GM21619 (cell line): ENCODE data around the gene SLC6A9.

Source experiments
- ATAC-seq: cut with Tn5 transposase; IDR thresholded peaks from one replicate; pipeline ENCODE4 v1.9.1; 2021; ENCODE audit not compliant: unreplicated experiment

SLC6A9 gene

DNA sequence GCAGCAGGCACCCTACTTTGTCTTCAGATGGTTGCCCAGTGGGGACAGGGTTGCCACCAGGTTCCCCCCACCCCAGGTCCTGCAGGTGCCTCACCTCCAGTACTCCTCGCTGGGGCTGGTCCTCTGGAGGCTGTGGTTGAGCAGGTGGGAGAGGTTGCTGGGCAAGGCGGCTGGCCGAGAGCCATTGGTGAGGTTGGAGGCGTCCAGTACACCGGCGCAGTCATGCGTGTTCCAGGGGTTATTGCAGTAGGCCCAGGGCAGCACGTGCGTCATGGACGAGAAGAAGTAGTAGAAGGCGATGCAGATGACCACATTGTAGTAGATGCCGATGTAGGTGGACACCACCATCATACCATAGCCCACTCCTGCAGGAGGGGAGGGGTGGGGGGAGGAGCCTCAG is 23.0 kb downstream of the SLC6A9 start:
- no peak for ATAC-seq

- no peak for ATAC-seq
Measured at GRCh38 chr1:44002606-44003157, 28.6 kb downstream of the SLC6A9 start.

- no peak for ATAC-seq
Measured at GRCh38 chr1:44002165-44002564, 29.1 kb downstream of the SLC6A9 start.

- ATAC-seq, result no peak
Measured at GRCh38 chr1:44000122-44000665, 31.1 kb downstream of the SLC6A9 start.

GRCh38 chr1:43999455-43999854 is 31.8 kb downstream of the SLC6A9 start:
- no peak for ATAC-seq

GRCh38 chr1:43998000-43998378 is 33.3 kb downstream of the SLC6A9 start:
- ATAC-seq, result no peak

DNA sequence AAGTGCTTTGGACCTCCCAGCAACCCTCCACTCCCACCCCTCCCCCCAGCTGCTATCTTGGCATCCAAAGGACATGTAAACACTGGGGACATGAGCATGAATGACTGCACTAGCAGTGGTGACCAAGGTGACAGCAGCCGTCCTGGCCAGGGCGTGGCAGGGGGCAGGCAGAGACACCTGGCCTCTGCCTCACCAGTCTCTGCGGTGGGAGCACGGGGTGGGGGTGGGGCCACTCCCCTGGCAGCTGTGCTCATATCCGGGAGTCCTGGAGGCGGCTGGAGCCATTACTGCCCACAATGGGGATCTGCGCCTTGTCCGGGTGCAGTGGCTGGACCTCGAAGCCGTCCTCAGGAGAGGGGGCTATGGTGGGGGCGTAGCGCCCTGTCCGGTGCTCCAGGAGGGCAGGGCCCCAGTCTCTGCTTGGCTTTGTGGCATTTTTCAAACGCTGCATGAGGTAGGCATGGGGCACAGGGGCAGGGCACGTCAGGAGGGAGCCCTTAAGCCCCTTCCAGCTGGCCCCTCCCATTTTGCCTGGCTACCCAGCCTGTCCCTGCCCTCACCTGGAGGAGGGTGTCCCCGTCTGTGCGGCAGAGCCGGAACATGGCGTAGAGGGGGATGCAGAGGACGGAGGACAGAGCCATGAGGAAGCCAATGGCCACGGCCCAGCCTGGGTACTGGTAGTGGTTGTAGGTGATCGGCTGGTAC is 33.8 kb downstream of the SLC6A9 start:
- no peak for ATAC-seq

DNA sequence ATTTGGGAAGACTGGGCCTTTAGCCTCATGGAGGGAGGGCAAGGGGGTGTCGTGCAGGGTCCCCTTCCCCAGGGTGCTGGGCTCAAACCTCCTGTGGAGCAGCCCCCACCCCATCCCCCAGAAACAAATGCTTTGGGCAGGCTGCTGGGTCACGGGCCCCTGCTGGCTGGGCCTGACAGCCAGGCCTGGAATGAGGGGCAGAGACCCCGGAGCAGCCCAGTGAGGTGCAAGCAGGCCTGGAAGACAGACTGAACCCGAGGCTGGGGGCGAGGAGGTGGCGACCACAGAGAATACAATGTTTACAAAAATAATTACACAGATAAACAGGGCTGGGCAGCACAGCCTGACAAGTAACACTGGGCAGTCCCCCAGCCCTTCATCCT is 34.5 kb downstream of the SLC6A9 start:
- ATAC-seq, result no peak

DNA sequence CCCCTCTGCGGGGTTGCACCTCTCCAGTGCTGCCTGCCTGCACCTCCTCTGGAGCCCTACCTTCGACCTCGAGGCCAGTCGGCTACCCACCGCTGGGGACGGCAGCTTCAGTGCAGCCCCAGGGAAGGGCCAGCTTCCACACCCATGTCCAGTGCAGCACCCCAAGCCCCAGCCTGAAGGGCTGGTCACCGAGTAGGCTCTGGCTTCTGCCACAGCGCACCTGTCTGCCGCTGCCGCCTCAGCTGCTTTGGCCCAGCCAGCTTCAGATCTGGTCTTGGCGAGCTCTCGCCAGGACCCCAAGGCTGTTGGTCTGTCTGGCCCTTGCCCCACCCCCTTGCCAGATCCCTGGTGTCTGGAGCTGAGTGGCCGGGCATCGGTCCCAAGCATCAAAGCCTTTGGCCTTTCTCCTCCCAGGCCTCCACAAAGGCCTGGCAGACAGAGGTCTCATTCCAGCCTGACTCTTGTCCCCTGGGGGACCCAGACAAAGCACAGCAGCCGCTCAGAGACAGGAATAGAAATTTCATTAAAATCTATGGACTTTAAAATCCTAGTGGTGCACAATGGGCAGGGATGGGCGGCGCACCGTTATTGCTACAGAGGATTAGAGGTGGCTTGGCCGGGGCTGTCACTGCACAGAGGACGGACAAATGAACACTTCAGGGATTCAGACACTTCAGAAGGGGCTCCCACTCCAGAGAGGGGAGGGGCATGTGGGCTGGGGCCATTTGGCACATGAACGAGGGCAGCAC is 35.1 kb downstream of the SLC6A9 start:
- ATAC-seq, result no peak

DNA sequence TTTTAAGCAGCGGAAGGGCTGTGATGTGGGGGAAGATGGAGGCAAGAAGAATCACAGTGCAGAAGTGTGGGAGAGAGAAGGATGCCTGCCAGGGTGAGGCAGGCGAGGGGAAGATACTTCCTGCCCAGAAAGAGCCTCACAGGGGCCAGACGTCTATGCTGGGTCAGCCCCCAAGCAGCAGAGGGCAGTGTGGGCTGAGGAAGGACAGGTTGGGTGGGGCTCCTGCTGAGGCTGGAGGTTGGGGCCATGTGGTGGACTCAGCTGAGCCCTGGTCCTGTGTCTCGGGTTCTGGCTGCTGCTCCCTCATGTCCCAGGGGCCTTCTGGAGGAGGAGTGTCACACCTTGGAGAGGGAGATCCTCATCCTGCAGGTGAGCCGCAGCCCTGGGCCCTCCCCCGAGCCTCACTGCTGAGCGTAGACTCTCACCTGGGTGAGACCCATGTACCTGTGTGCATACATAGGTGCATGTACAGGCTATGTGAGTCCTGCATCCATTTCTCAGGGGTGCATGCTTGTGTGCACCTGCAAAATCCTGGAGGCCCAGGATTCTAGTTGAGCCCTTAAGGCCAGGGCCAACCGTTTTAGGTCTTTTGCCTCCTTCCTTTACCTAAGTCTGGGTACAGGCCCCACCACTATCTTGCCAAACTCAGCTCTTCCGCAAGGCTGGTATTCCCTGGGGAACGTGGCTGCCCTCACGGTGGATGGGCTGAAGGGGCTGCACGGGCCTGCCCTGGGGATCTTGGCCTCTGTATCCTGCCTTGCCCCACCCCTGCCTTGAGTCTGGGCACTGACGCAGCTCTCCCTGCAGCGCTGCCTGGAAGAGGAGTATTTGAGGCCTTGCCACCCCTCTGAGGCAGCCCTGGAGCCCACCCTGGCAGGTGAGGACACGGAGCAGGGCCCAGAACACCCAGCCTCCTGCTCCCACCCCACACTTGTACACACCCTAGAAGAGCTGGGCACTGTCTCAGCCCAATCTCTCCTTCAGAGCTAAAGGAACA is 36.2 kb downstream of the SLC6A9 start:
- ATAC-seq, result no peak

DNA sequence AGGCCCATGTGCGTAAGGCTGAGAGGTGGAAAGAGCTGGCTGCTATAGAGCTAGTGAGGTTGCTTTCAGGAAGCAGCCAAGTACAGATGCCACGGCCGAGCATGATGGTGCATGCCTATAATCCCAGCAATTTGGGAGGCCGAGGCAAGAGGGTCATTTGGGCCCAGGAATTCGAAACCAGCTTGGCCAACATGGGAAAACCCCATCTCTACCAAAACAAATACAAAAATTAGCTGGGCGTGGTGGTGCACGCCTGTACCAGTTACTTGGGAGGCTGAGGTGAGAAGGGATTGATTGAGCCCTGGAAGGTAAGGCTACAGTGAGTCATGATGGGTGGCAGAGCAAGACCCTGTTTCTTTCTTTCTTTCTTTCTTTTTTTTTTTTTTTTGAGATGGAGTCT is 37.2 kb downstream of the SLC6A9 start:
- ATAC-seq, result no peak

GRCh38 chr1:43993206-43993914 is 37.9 kb downstream of the SLC6A9 start:
- ATAC-seq, result no peak

- no peak for ATAC-seq
Measured at GRCh38 chr1:43992232-43992995, 38.8 kb downstream of the SLC6A9 start.

DNA sequence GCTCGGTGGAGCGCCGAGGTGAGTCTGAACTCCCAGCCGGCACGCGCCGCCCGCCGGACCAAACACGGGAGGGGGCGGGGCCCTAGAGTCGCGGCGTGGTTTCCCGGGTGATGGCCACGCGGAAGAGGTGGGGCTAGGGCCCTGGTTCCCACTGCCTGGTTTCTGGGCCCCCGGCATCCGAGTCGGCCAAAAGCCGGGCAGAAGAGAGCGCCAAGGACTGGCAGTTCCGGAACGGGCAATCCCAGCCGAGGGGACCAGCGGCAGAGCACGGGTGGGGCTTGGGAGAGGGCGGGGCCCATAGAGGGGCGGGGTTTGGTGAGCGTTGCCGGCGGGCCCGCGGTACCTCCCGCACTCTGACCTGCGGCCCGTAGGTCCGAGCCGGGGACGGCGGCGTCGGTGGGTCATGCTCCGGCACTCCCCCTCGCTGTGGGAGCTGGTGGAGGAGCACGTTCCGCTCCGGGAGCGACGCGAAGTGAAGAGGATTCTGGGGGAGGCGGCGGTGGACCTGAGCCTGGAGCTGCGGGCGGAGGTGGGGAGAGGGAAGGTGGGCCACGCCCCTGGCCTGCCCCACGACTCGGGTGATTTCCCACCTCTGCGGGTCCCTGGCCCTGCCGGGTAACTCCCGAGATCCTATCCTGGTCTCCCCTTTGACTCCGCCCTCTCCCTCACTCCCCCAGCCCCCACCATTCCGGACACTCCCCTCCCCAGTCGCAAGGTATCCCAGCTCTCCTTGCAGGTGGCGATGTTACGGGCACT is 39.6 kb downstream of the SLC6A9 start, which contains the start of gene CCDC24:
Gene CCDC24 (plus strand): TSS at position 124 of the 756 bp plus-strand sequence. CDS start 280 bp downstream, at position 404.
- peak; percentile 56 for ATAC-seq

DNA sequence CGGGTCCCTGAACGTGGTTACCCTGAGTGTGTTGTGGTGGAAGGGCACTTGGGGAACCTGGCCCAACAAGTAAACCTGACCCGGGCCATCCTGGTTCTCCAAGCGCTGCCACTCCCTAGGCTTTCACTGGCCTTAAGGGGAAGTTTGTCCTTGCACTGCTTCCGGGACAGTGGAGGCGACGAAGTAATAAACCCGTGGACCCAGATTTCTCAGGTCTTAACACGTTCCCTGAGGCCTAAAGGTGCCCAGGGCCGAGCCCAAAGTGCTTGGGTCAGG is 40.1 kb downstream of the SLC6A9 start:
- no peak for ATAC-seq

- no peak for ATAC-seq
Measured at GRCh38 chr1:43990271-43991199, 40.7 kb downstream of the SLC6A9 start.

DNA sequence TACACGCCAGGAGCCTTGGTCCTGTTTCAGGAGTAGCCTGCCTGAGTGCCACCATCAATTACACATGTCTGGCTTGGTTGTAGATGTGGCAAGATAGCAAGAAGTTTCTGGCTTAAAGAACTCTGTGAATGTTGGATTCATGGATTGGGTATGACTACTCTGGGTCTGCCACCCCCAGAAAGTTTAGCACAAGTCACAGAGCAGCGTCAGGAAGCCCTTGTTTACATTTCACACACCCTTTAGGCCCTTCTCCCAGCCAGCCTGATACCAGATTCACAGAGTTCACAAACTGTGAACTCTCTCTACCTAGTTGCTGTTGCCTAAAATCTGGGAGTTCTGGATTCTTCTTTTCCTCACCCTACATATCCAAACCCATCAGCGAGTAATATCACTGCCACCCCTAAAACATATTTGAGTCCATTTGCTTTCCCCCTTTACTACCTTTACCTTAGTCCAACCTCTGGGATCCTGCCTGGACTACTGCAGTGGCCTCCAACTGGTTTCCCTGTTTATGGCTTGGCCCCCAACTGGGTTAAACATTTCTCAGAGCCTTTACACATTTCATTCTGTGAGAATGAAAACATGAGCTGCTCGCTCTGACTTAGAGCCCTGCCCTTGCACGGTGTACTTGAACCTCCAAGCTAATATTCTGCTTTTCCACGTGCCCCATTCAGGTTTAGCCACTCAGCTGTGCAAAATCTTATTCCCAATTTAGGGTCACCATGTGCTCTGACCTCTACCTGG is 43.9 kb downstream of the SLC6A9 start:
- no peak for ATAC-seq
